ENCODE data around the gene CCDC39. TPM values are rescaled to one million over a fixed set of nuclear protein-coding genes. Genes with fewer than 3 reads are reported as not detected.

Gene CCDC39
- total and polyA plus RNA-seq, 11 donors = not detected

DNA sequence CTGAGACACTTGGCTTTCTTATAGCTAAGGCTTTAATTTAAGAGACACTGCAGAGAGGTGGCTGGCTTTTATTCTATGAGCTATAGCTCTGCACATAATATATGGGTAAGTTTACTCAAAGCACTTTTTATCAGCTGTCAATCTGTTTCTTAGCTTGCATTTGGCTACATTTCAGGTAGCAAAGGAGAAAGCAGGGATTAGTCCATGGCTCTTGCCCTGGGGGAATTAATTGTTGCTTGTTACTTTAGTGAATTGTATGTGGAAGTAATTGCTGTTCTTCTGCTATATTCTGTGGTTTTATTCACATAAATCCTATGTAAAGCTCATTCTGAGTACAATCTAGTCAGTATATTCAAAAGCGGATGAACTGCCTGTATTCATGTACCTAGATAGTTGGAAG is 14.4 kb upstream of the CCDC39 start:
- ATAC-seq = no peak
- TF ChIP-seq CTCF (IDR thresholded peaks at IDR 0.05) = no peak
- TF ChIP-seq POLR2A (IDR thresholded peaks at IDR 0.05) = no peak
- WGBS, 4 donors = 78 to 98% (median 86%) methylated on average over 1 of the region's 1 CpG
- Histone ChIP-seq H3K4me1 (no peaks in the 10 kb centered on the region), H3K27ac (no peak overlapping the region), H3K27me3 (no peaks in the 10 kb centered on the region), H3K9me3 (no peaks in the 10 kb centered on the region), H3K36me3 (no peaks in the 10 kb centered on the region), H3K4me3 (no peak overlapping the region)
- no peak for DNase-seq
- intact Hi-C loops (cut with DNase I) = no loop called here

DNA sequence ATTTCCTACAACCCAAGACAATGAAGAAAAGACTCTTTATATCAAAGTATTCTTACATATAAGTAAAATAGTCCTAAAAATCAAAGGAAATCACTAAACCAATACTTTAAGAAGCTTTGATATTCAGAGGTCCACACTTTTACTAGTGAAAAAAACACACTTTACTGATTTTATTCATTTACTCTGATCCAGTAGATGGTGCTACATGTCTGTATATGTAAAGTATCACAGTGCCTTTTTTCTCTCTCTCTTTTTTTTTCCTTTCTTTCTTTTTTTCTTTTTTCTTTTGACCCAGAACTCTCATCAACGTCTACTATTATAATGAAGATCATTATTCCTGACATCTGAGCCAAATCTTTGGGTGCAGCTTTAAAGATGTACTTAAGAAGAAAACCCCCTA is 10.8 kb upstream of the CCDC39 start:
- no peak for DNase-seq
- no peaks in the 10 kb centered on the region for H3K4me1 ChIP-seq
- ATAC-seq = no peak
- H3K4me3 ChIP-seq = no peak overlapping the region
- no peak overlapping the region for H3K27ac ChIP-seq
- no peaks in the 10 kb centered on the region for H3K36me3 ChIP-seq
- no peaks in the 10 kb centered on the region for H3K9me3 ChIP-seq
- intact Hi-C loops (cut with DNase I) = no loop called here
- TF ChIP-seq CTCF (IDR thresholded peaks at IDR 0.05) (no peak), POLR2A (IDR thresholded peaks at IDR 0.05) (no peak)
- H3K27me3 ChIP-seq = peaks cover 0 to 7% (median 0%) of the 10 kb centered on the region in 9 donors
- 4 to 12% (median 9%) methylated on average over 1 of the region's 1 CpG for WGBS, 4 donors

- 13 to 35% (median 26%) methylated on average over 3 of the region's 3 CpGs for WGBS, 4 donors
- TF ChIP-seq CTCF (IDR thresholded peaks at IDR 0.05) = no peak
- TF ChIP-seq POLR2A (IDR thresholded peaks at IDR 0.05) = no peak
- ATAC-seq (no peak), DNase-seq (no peak)
- Histone ChIP-seq H3K4me1 (peaks cover 0 to 8% (median 4%) of the 10 kb centered on the region in 12 donors), H3K36me3 (no peaks in the 10 kb centered on the region), H3K27ac (no peak overlapping the region), H3K27me3 (peaks cover 0 to 18% (median 4%) of the 10 kb centered on the region in 9 donors), H3K9me3 (no peaks in the 10 kb centered on the region), H3K4me3 (no peak overlapping the region)
- intact Hi-C loops (cut with DNase I) = no loop called here
Measured at GRCh38 chr3:180684807-180685206, 5.5 kb upstream of the CCDC39 start.

DNA sequence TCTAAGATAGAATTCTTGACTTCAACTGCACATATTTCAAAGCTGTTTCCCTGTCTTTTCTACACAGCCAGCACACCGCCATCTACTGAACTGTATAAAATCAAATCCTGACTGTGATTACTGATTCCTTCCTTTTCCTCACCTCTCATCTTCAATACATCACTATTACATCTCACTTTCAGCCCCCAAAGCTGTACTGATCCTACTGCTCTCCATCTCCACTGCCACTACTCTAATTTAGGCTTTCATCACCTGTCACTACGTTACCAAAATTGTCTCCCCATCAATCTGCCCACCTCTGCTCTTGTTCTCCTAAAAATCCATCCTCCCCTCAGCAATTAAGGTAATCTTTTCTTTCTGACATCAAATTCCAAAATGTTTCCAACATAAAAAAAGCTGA is 4.5 kb upstream of the CCDC39 start:
- 66 to 77% (median 71%) methylated on average over 2 of the region's 2 CpGs for WGBS, 4 donors
- DNase-seq (no peak), ATAC-seq (no peak)
- Histone ChIP-seq H3K27me3 (peaks cover 0 to 27% (median 12%) of the 10 kb centered on the region in 9 donors), H3K27ac (no peak overlapping the region), H3K4me3 (no peak overlapping the region), H3K36me3 (no peaks in the 10 kb centered on the region), H3K4me1 (peaks cover 0 to 15% (median 10%) of the 10 kb centered on the region in 12 donors), H3K9me3 (no peaks in the 10 kb centered on the region)
- intact Hi-C loops (cut with DNase I) = no loop called here
- TF ChIP-seq POLR2A (IDR thresholded peaks at IDR 0.05) = no peak
- TF ChIP-seq CTCF (IDR thresholded peaks at IDR 0.05) = no peak

Measured in heart left ventricle (tissue), 16 donors.